HCT116 (cell line): ENCODE results near the gene ERBB4.

Experiments used
- EGR1 ChIP-seq: IDR thresholded peaks from 2 replicates; pipeline ENCODE4 v1.6.1; 2012; ENCODE audit warnings: low read depth
- EZH2 ChIP-seq: fragments of 200-600 bp; sonication (generic); IDR thresholded peaks from 2 replicates; pipeline ENCODE4 v1.6.1; 2017; ENCODE audit warnings: antibody characterized with exemption, mixed run types
- POLR2AphosphoS5 ChIP-seq: IDR thresholded peaks from 2 replicates; pipeline ENCODE4 v1.6.1; 2011; ENCODE audit warnings: mild to moderate bottlenecking, low read depth, low read length, moderate library complexity
- TF ChIP-seq, protein P1 (sequence below): IDR thresholded peaks from 2 replicates; pipeline ENCODE4 v1.6.1; 2012
- TF ChIP-seq, protein P2 (sequence below), 3 experiments: fragments of 200-600 bp in 1 of 3; sonication (generic) in 1 of 3; IDR thresholded peaks in 2 of 3; conservative IDR thresholded peaks in 1 of 3; 2 replicates each; pipeline ENCODE4 v1.5.1; 2012 to 2017; ENCODE audit warnings: low read depth in 2 of 3, low read length in 2 of 3, antibody characterized with exemption in 1 of 3, borderline replicate concordance in 1 of 3, control low read depth in 1 of 3, mild to moderate bottlenecking in 1 of 3, mixed read lengths in 1 of 3, mixed run types in 1 of 3, moderate library complexity in 1 of 3; ENCODE audit not compliant: insufficient read depth in 1 of 3

DNA sequence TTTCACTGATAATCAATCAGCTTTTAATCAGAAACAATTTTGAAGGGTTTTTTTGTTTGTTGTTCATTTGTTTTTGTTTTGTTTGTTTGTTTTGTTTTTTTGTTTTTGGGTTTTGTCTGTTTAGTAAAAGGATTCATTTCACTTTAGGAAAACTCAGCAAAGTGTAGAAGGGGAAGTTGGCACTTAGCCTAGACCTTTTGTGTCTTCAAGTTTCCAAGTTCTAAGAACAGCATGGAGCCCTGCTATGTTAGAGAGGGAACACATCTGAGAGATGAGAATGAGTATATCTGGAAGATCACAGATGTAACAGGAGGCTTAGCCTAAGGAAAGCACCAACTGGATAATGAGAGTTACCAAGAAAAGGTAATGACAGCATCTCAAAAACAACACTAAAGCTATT lies 501.5 kb downstream of the ERBB4 start:
- TF ChIP-seq, protein P1, sequence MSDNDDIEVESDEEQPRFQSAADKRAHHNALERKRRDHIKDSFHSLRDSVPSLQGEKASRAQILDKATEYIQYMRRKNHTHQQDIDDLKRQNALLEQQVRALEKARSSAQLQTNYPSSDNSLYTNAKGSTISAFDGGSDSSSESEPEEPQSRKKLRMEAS = no peak
- TF ChIP-seq, protein P2, sequence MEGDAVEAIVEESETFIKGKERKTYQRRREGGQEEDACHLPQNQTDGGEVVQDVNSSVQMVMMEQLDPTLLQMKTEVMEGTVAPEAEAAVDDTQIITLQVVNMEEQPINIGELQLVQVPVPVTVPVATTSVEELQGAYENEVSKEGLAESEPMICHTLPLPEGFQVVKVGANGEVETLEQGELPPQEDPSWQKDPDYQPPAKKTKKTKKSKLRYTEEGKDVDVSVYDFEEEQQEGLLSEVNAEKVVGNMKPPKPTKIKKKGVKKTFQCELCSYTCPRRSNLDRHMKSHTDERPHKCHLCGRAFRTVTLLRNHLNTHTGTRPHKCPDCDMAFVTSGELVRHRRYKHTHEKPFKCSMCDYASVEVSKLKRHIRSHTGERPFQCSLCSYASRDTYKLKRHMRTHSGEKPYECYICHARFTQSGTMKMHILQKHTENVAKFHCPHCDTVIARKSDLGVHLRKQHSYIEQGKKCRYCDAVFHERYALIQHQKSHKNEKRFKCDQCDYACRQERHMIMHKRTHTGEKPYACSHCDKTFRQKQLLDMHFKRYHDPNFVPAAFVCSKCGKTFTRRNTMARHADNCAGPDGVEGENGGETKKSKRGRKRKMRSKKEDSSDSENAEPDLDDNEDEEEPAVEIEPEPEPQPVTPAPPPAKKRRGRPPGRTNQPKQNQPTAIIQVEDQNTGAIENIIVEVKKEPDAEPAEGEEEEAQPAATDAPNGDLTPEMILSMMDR (IDR thresholded peaks at IDR 0.05 in 2 of 3, conservative IDR thresholded peaks at IDR 0.05 in 1 of 3; ENCODE audit: borderline replicate concordance in 1 of 3, insufficient read depth in 1 of 3, low read depth in 2 of 3, low read length in 2 of 3) = no peak
- TF ChIP-seq EZH2 (no peak), POLR2AphosphoS5 (no peak), EGR1 (no peak)
